SU-DHL-6 (cell line): ENCODE measurements around the gene TXN2.

Experiments
- H2AFZ ChIP-seq: fragments of 200-600 bp; sonication (generic); 2 replicates; pipeline ENCODE4 v1.6.1; 2014; ENCODE audit warnings: low read depth, mild to moderate bottlenecking, moderate library complexity, mixed read lengths, antibody characterized with exemption, low read length; ENCODE audit not compliant: severe bottlenecking
- H3F3A ChIP-seq: fragments of 200-600 bp; shearing (Covaris generic); 2 replicates; pipeline ENCODE4 v1.6.0; 2016; ENCODE audit warnings: antibody characterized with exemption, mild to moderate bottlenecking; ENCODE audit not compliant: insufficient read depth
- H3K27ac ChIP-seq: fragments of 200-600 bp; sonication (generic); 2 replicates; pipeline ENCODE4 v1.5.1; 2016; ENCODE audit warnings: low read depth, mild to moderate bottlenecking, low read length, moderate library complexity, mixed read lengths
- H3K27me3 ChIP-seq: fragments of 200-600 bp; sonication (generic), shearing (Covaris generic); 2 replicates; pipeline ENCODE4 v1.6.0; 2014; ENCODE audit warnings: mild to moderate bottlenecking, low read length
- H3K36me3 ChIP-seq: fragments of 200-600 bp; sonication (generic); 2 replicates; pipeline ENCODE4 v1.6.1; 2014; ENCODE audit warnings: mild to moderate bottlenecking, low read length, mixed read lengths
- H3K4me2 ChIP-seq: fragments of 300-600, 200-600 bp; shearing (Covaris generic), sonication (generic); 2 replicates; pipeline ENCODE4 v1.6.0; 2014; ENCODE audit warnings: low read length, low read depth, mild to moderate bottlenecking; ENCODE audit not compliant: poor library complexity, severe bottlenecking
- H3K4me3 ChIP-seq: fragments of 200-600 bp; sonication (generic); 2 replicates; pipeline ENCODE4 v1.5.1; 2014; ENCODE audit warnings: antibody characterized with exemption, low read length, mild to moderate bottlenecking, mixed read lengths; ENCODE audit not compliant: insufficient read depth, poor library complexity, severe bottlenecking
- H3K79me2 ChIP-seq: fragments of 200-600 bp; sonication (generic); 2 replicates; pipeline ENCODE4 v1.6.1; 2014; ENCODE audit warnings: mild to moderate bottlenecking, low read length, moderate library complexity; ENCODE audit not compliant: insufficient read depth
- H3K9ac ChIP-seq: fragments of 200-600 bp; sonication (generic); 2 replicates; pipeline ENCODE4 v1.7.0; 2014; ENCODE audit warnings: mild to moderate bottlenecking, low read length
- H3K9me2 ChIP-seq: fragments of 200-600 bp; sonication (generic); replicated peaks from 2 replicates; pipeline ENCODE4 v1.6.1; 2014; ENCODE audit warnings: low read length; ENCODE audit not compliant: insufficient read depth
- H3K9me3 ChIP-seq: fragments of 200-600 bp; sonication (generic); 2 replicates; pipeline ENCODE4 v1.6.1; 2014; ENCODE audit warnings: low read length, mixed read lengths; ENCODE audit not compliant: insufficient read depth
- H4K20me1 ChIP-seq: fragments of 200-600 bp; sonication (generic); 2 replicates; pipeline ENCODE4 v1.6.1; 2014; ENCODE audit warnings: low read depth, mild to moderate bottlenecking, antibody characterized with exemption, low read length, moderate library complexity, mixed read lengths
- CTCF ChIP-seq: fragments of 200-600 bp; sonication (generic); IDR thresholded peaks from one replicate; pipeline ENCODE4 v1.5.1; 2017; ENCODE audit warnings: antibody characterized with exemption, mild to moderate bottlenecking, low read length, moderate library complexity; ENCODE audit not compliant: insufficient read depth, poor library complexity, severe bottlenecking
- EZH2phosphoT487 ChIP-seq: fragments of 200-600 bp; sonication (generic), shearing (Covaris generic); conservative IDR thresholded peaks from 2 replicates; pipeline ENCODE4 v1.6.1; 2018; ENCODE audit warnings: mild to moderate bottlenecking, antibody characterized with exemption, low read length, moderate library complexity, mixed read lengths

The TXN2 gene

GRCh38 chr22:36512991-36513390 lies 31.6 kb upstream of the TXN2 start:
- Histone ChIP-seq H3K9me3 (no peaks in the 10 kb centered on the region), H3K79me2 (no peaks in the 10 kb centered on the region), H3K36me3 (peaks cover 25% of the 10 kb centered on the region), H3K4me2 (no peak overlapping the region), H3F3A (peaks cover 19% of the 10 kb centered on the region), H3K27me3 (no peaks in the 10 kb centered on the region), H3K9ac (no peak overlapping the region), H2AFZ (no peak overlapping the region), H3K4me3 (no peak overlapping the region), H3K9me2 (no peaks in the 10 kb centered on the region), H3K27ac (no peak overlapping the region), H4K20me1 (no peaks in the 10 kb centered on the region)
- TF ChIP-seq EZH2phosphoT487, result no peak
- no peak for TF ChIP-seq CTCF

GRCh38 chr22:36512333-36512732 lies 30.9 kb upstream of the TXN2 start:
- H3F3A ChIP-seq, result peaks cover 19% of the 10 kb centered on the region
- peaks cover 25% of the 10 kb centered on the region for H3K36me3 ChIP-seq
- no peak overlapping the region for H3K4me3 ChIP-seq
- no peaks in the 10 kb centered on the region for H3K9me3 ChIP-seq
- no peak overlapping the region for H3K4me2 ChIP-seq
- H3K27me3 ChIP-seq, result no peaks in the 10 kb centered on the region
- H3K79me2 ChIP-seq, result no peaks in the 10 kb centered on the region
- no peak overlapping the region for H3K27ac ChIP-seq
- no peak overlapping the region for H2AFZ ChIP-seq
- no peak for TF ChIP-seq EZH2phosphoT487
- TF ChIP-seq CTCF, result no peak
- no peaks in the 10 kb centered on the region for H3K9me2 ChIP-seq
- H4K20me1 ChIP-seq, result no peaks in the 10 kb centered on the region
- no peak overlapping the region for H3K9ac ChIP-seq

GRCh38 chr22:36510966-36511881 lies 29.8 kb upstream of the TXN2 start:
- no peak overlapping the region for H2AFZ ChIP-seq
- no peak overlapping the region for H3K27ac ChIP-seq
- peaks cover 20% of the 10 kb centered on the region for H3K36me3 ChIP-seq
- H4K20me1 ChIP-seq, result no peaks in the 10 kb centered on the region
- H3K9me2 ChIP-seq, result no peaks in the 10 kb centered on the region
- H3K4me2 ChIP-seq, result no peak overlapping the region
- no peaks in the 10 kb centered on the region for H3K27me3 ChIP-seq
- no peak overlapping the region for H3K4me3 ChIP-seq
- peaks cover 19% of the 10 kb centered on the region for H3F3A ChIP-seq
- H3K79me2 ChIP-seq, result peaks cover 1% of the 10 kb centered on the region; the same call in 1 of the 2 replicates
- no peak overlapping the region for H3K9ac ChIP-seq
- H3K9me3 ChIP-seq, result no peaks in the 10 kb centered on the region
- peak; percentile 40 for TF ChIP-seq CTCF
- TF ChIP-seq EZH2phosphoT487, result no peak
